ENCODE data around the gene PIK3R6.

DNA sequence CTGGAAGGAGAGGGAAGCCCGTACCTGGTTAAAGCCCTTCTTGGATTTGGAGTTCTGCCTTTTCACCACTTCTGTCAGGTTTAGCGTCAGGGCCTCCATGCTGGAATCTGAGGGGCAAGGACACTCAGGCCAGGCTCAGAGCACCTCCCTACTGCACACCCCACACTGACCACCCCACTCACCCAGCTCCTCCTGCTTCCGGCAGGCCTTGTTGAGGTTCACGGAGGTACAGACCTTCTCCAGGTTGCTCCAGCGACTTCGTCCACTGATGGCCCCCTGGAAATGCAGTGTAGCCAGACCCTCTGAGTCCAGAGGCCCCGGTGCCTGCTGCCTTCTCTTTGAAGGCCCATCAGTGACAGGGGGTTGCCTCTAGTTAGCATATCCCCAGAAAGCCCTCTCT lies 14.1 kb upstream of the PIK3R6 start:
- TF ChIP-seq POLR2A (IDR thresholded peaks at IDR 0.05; ENCODE audit: extremely low read depth, insufficient read length) (no peak), MYC (IDR thresholded peaks at IDR 0.05; ENCODE audit: low read depth, low read length) (no peak)
- TF ChIP-seq, protein P1, sequence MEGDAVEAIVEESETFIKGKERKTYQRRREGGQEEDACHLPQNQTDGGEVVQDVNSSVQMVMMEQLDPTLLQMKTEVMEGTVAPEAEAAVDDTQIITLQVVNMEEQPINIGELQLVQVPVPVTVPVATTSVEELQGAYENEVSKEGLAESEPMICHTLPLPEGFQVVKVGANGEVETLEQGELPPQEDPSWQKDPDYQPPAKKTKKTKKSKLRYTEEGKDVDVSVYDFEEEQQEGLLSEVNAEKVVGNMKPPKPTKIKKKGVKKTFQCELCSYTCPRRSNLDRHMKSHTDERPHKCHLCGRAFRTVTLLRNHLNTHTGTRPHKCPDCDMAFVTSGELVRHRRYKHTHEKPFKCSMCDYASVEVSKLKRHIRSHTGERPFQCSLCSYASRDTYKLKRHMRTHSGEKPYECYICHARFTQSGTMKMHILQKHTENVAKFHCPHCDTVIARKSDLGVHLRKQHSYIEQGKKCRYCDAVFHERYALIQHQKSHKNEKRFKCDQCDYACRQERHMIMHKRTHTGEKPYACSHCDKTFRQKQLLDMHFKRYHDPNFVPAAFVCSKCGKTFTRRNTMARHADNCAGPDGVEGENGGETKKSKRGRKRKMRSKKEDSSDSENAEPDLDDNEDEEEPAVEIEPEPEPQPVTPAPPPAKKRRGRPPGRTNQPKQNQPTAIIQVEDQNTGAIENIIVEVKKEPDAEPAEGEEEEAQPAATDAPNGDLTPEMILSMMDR (IDR thresholded peaks at IDR 0.05; ENCODE audit: low read depth, low read length), result no peak

Data from NB4 (cell line).